HepG2 (cell line): Measurements from ENCODE around the gene RAE1. TPM values are rescaled to one million over a fixed set of nuclear protein-coding genes. Genes with fewer than 3 reads are reported as not detected.

Source experiments
- AHR ChIP-seq: IDR thresholded peaks from 2 replicates; pipeline ENCODE4 v1.6.1; 2018; ENCODE audit warnings: missing genetic modification reagents, missing compliant biosample characterization
- DBP ChIP-seq: sonication (generic); formaldehyde crosslinking; IDR thresholded peaks from 2 replicates; pipeline ENCODE4 v1.4.0; 2020; ENCODE audit warnings: missing genetic modification reagents; ENCODE audit errors: not compliant biosample characterization
- GATAD1 ChIP-seq: IDR thresholded peaks from 2 replicates; pipeline ENCODE4 v1.6.1; 2016; ENCODE audit warnings: missing genetic modification reagents, missing compliant biosample characterization
- JDP2 ChIP-seq: sonication (generic); formaldehyde crosslinking; IDR thresholded peaks from 2 replicates; pipeline ENCODE4 v1.8.1; 2022; ENCODE audit warnings: missing genetic modification reagents, borderline replicate concordance
- KDM4B ChIP-seq: sonication (generic); formaldehyde crosslinking; IDR thresholded peaks from 2 replicates; pipeline ENCODE4 v1.4.0; 2020; ENCODE audit warnings: missing genetic modification reagents
- MXD1 ChIP-seq: sonication (generic); formaldehyde crosslinking; IDR thresholded peaks from 2 replicates; pipeline ENCODE4 v1.4.0; 2020; ENCODE audit warnings: mild to moderate bottlenecking, missing genetic modification reagents
- NPAS2 ChIP-seq: sonication (generic); formaldehyde crosslinking; IDR thresholded peaks from 2 replicates; pipeline ENCODE4 v1.8.0; 2022; ENCODE audit warnings: mild to moderate bottlenecking, missing genetic modification reagents, borderline replicate concordance
- PREB ChIP-seq: sonication (generic); formaldehyde crosslinking; IDR thresholded peaks from 2 replicates; pipeline ENCODE4 v1.4.0; 2020; ENCODE audit warnings: missing genetic modification reagents
- TBL1XR1 ChIP-seq: fragments of 150-350 bp; IDR thresholded peaks from 2 replicates; pipeline ENCODE4 v1.6.1; 2014; ENCODE audit warnings: borderline replicate concordance, low read length; ENCODE audit not compliant: partially characterized antibody
- ZBTB44 ChIP-seq: sonication (generic); formaldehyde crosslinking; IDR thresholded peaks from 2 replicates; pipeline ENCODE4 v1.4.0; 2020; ENCODE audit warnings: missing genetic modification reagents
- ZMAT5 ChIP-seq: sonication (generic); formaldehyde crosslinking; IDR thresholded peaks from 2 replicates; pipeline ENCODE4 v1.5.0; 2020; ENCODE audit warnings: mild to moderate bottlenecking, low read depth, missing genetic modification reagents, borderline replicate concordance
- ZMYM4 ChIP-seq: sonication (generic); formaldehyde crosslinking; IDR thresholded peaks from 2 replicates; pipeline ENCODE4 v1.8.1; 2023; ENCODE audit warnings: mild to moderate bottlenecking, missing genetic modification reagents
- ZNF232 ChIP-seq: sonication (generic); formaldehyde crosslinking; IDR thresholded peaks from 2 replicates; pipeline ENCODE4 v1.4.0; 2020; ENCODE audit warnings: missing genetic modification reagents, borderline replicate concordance
- ZNF256 ChIP-seq: sonication (generic); formaldehyde crosslinking; conservative IDR thresholded peaks from 2 replicates; pipeline ENCODE4 v1.4.0; 2020; ENCODE audit warnings: missing genetic modification reagents
- ZNF280B ChIP-seq: sonication (generic); formaldehyde crosslinking; IDR thresholded peaks from 2 replicates; pipeline ENCODE4 v1.5.0; 2020; ENCODE audit warnings: missing genetic modification reagents, mild to moderate bottlenecking, borderline replicate concordance
- ZNF296 ChIP-seq: sonication (generic); formaldehyde crosslinking; conservative IDR thresholded peaks from 2 replicates; pipeline ENCODE4 v1.5.0; 2020; ENCODE audit warnings: mild to moderate bottlenecking, missing genetic modification reagents
- ZNF691 ChIP-seq: sonication (generic); formaldehyde crosslinking; IDR thresholded peaks from 2 replicates; pipeline ENCODE4 v1.4.0; 2020; ENCODE audit warnings: missing genetic modification reagents, low read depth, mild to moderate bottlenecking, borderline replicate concordance
- ZNF792 ChIP-seq: IDR thresholded peaks from 2 replicates; pipeline ENCODE4 v1.6.1; 2016
- ZNF883 ChIP-seq: sonication (generic); formaldehyde crosslinking; IDR thresholded peaks from 2 replicates; pipeline ENCODE4 v1.5.1; 2020; ENCODE audit warnings: mild to moderate bottlenecking, missing genetic modification reagents; ENCODE audit errors: not compliant biosample characterization
- ZSCAN5A ChIP-seq: sonication (generic); formaldehyde crosslinking; IDR thresholded peaks from 2 replicates; pipeline ENCODE4 v1.8.0; 2022; ENCODE audit warnings: mild to moderate bottlenecking, missing genetic modification reagents, borderline replicate concordance
- polyA plus RNA-seq, 8 experiments: library from polyadenylated mRNA; depleted of rRNA in 3 of 8; stranded (reverse) in 7 of 8; unstranded in 1 of 8; fragments of >200 nt; fragmentation: Illumina TruSeq in 4 of 8; extraction: Trizol in 4 of 8; gene quantifications; 2 replicates each; pipeline versions ENCODE4 v1.2.1 to v1.2.3, GENCODE V29; 2011 to 2016; ENCODE audit warnings: low read depth in 4 of 8, missing spikeins in 1 of 8, mixed read lengths in 1 of 8; ENCODE audit not compliant: insufficient read depth in 1 of 8
- total RNA-seq, 5 experiments: library from RNA; depleted of rRNA; stranded (reverse); fragments of >200 nt; fragmentation: Illumina TruSeq; extraction: Trizol; gene quantifications; 2 replicates each; pipeline ENCODE4 v1.2.3, GENCODE V29; 2016; ENCODE audit warnings: low read depth in 1 of 5

Gene RAE1
- total and polyA plus RNA-seq, 2 of the 13 experiments (the other 11 are each of a cell fraction or from before 2014, with no cell fraction given) = 36.1 to 72.9 TPM

GRCh38 chr20:57390604-57391438 is 39.8 kb downstream of the RAE1 start, which contains the start of gene RBM38 (continued):
- no peak for TF ChIP-seq AHR
- 0 out of 2 replicates have a peak, but pooled peaks have one; percentile 15 for TF ChIP-seq MXD1 (CRISPR knock-in tag)
- TF ChIP-seq NPAS2 (CRISPR knock-in tag) = no peak
- no peak for TF ChIP-seq ZBTB44
- no peak for TF ChIP-seq ZNF792 (CRISPR knock-in tag)
- no peak for TF ChIP-seq ZNF691 (CRISPR knock-in tag)
- TF ChIP-seq ZNF256 = no peak
- TF ChIP-seq ZNF883 (CRISPR knock-in tag) = peak; percentile 14
- no peak for TF ChIP-seq PREB (CRISPR knock-in tag)
- no peak for TF ChIP-seq GATAD1 (CRISPR knock-in tag)
- no peak for TF ChIP-seq ZSCAN5A (CRISPR knock-in tag)
- TF ChIP-seq KDM4B (CRISPR knock-in tag) = no peak
- no peak for TF ChIP-seq JDP2 (CRISPR knock-in tag)
- TF ChIP-seq ZNF232 (CRISPR knock-in tag) = peak; percentile 71; the same call in 1 of the 2 replicates
- TF ChIP-seq ZMAT5 (CRISPR knock-in tag) = no peak
- TF ChIP-seq TBL1XR1 = no peak
- no peak for TF ChIP-seq DBP
- TF ChIP-seq ZNF280B (CRISPR knock-in tag) = no peak
- no peak for TF ChIP-seq ZMYM4 (CRISPR knock-in tag)
- no peak for TF ChIP-seq ZNF296 (CRISPR knock-in tag)
